ENCODE measurements around the gene EBF3. TPM values are rescaled to one million over a fixed set of nuclear protein-coding genes. Genes with fewer than 3 reads are reported as not detected.

Gene EBF3
- total RNA-seq, 1 donor from 2014 or later, result 544 TPM

DNA sequence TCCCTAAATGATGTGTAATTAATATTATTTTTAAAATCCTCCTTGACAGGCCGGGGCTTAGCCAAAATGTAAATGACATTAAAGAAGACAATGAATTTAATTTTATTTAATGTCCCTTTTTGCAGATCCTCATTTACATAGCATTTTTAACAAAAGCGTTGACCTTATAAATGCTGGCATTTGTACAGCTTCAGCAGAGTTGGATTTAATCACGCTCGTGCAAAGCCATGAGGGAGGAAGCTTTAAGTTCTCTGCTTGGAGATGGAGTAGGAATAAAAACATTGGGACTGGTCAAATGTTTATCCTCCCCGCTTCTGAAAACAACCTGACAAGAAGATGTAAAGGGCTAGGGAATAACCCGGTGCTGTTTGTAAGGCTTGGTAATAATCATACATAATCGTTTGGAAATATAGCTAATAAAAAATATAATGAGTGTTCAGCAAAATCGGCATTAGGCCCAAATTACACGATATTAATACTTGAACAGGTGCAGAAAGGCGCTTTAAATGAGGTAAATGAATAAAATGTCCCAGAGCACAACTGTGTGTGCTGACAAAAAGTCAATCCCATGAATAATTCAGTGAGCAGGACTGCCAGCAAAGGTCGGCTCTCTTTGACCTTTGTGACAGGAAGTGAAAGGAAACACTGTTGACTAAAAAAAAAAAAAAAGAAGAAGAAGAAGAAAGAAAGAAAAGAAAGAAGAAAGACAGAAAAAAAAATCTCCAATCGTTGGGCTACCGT is 11.5 kb downstream of the EBF3 start:
- Mint-ChIP-seq H3K9me3 (ENCODE audit: unreplicated experiment) (peaks cover 32% of the 10 kb centered on the region), H3K27ac (ENCODE audit: unreplicated experiment) (peak overlapping the region; percentile 75), H3K27me3 (ENCODE audit: unreplicated experiment) (peaks cover 24% of the 10 kb centered on the region), H3K4me3 (ENCODE audit: unreplicated experiment) (peak overlapping the region; percentile 82), H3K36me3 (ENCODE audit: unreplicated experiment) (peaks cover 16% of the 10 kb centered on the region), H3K4me1 (ENCODE audit: low read depth, unreplicated experiment) (peaks cover 52% of the 10 kb centered on the region)
- TF ChIP-seq, protein P1, sequence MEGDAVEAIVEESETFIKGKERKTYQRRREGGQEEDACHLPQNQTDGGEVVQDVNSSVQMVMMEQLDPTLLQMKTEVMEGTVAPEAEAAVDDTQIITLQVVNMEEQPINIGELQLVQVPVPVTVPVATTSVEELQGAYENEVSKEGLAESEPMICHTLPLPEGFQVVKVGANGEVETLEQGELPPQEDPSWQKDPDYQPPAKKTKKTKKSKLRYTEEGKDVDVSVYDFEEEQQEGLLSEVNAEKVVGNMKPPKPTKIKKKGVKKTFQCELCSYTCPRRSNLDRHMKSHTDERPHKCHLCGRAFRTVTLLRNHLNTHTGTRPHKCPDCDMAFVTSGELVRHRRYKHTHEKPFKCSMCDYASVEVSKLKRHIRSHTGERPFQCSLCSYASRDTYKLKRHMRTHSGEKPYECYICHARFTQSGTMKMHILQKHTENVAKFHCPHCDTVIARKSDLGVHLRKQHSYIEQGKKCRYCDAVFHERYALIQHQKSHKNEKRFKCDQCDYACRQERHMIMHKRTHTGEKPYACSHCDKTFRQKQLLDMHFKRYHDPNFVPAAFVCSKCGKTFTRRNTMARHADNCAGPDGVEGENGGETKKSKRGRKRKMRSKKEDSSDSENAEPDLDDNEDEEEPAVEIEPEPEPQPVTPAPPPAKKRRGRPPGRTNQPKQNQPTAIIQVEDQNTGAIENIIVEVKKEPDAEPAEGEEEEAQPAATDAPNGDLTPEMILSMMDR (IDR thresholded peaks at IDR 0.05; ENCODE audit: partially characterized antibody, unreplicated experiment), result no peak
- peak; percentile 13 for DNase-seq

DNA sequence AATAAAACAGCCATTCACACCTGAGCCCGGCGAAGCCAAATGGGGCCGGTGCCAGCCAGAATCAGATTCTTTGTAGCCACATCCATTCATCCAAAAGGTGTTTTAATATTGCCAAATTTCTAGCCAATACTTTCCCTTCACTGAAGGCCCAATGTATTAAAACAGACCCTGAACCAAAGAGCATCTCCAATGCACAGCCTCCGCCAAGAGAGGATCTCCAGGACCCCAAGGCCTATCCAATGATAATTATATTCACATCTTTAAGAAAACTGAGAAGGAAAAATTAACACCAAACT is 12.2 kb downstream of the EBF3 start:
- peaks cover 22% of the 10 kb centered on the region for H3K27me3 Mint-ChIP-seq (ENCODE audit: unreplicated experiment)
- peaks cover 16% of the 10 kb centered on the region for H3K36me3 Mint-ChIP-seq (ENCODE audit: unreplicated experiment)
- H3K27ac Mint-ChIP-seq (ENCODE audit: unreplicated experiment), result no peak overlapping the region
- no peak for DNase-seq
- peak overlapping the region; percentile 82 for H3K4me3 Mint-ChIP-seq (ENCODE audit: unreplicated experiment)
- peaks cover 52% of the 10 kb centered on the region for H3K4me1 Mint-ChIP-seq (ENCODE audit: low read depth, unreplicated experiment)
- TF ChIP-seq, protein P1 (IDR thresholded peaks at IDR 0.05; ENCODE audit: partially characterized antibody, unreplicated experiment), result no peak
- H3K9me3 Mint-ChIP-seq (ENCODE audit: unreplicated experiment), result peaks cover 27% of the 10 kb centered on the region

DNA sequence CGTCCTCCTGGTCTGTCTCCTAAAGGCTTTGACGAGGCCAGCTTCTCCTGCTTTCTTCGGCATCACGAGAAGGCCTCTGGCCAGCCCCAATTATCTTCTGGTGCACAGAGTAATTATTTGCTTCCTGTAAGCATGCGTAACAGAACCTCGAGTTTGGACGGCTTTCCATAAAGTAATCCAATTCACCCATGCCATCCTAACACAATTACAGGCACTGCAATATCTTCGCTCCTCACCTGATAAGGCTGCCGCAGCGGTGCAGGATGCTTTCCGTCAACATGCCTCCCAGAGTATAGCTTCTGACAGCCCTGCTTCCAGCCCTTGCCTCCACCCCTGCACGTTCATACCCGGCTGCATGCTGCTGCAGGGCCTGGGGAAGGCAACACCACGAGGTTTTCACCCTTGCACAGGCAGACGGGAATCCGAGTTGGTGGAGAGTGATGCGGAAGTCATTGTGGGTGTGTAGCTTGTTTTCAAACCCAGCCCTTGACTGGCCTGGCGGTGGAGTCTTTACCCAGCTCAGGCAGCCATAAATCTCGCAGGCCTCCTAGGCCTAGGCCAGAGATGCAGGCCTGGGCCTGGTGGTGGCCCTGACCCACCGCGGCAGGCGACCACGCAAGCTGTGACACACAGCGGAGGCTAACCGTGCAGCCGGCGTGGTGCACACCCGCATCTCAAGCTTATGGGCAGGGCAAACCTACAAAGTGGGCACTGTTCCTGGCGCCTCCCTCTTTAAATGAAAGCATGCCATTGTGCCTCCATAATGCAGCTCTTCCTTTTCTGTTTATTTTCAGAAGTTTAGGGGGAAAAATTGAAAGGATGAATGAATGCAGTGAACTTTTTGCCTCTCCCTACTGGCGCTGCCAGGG is 12.7 kb downstream of the EBF3 start:
- peak; percentile 19 for DNase-seq
- Mint-ChIP-seq H3K4me3 (ENCODE audit: unreplicated experiment) (peak overlapping the region; percentile 82), H3K27me3 (ENCODE audit: unreplicated experiment) (peaks cover 19% of the 10 kb centered on the region), H3K27ac (ENCODE audit: unreplicated experiment) (peak overlapping the region; percentile 92), H3K9me3 (ENCODE audit: unreplicated experiment) (peaks cover 21% of the 10 kb centered on the region), H3K36me3 (ENCODE audit: unreplicated experiment) (peaks cover 14% of the 10 kb centered on the region), H3K4me1 (ENCODE audit: low read depth, unreplicated experiment) (peaks cover 57% of the 10 kb centered on the region)
- TF ChIP-seq, protein P1 (IDR thresholded peaks at IDR 0.05; ENCODE audit: partially characterized antibody, unreplicated experiment), result no peak

DNA sequence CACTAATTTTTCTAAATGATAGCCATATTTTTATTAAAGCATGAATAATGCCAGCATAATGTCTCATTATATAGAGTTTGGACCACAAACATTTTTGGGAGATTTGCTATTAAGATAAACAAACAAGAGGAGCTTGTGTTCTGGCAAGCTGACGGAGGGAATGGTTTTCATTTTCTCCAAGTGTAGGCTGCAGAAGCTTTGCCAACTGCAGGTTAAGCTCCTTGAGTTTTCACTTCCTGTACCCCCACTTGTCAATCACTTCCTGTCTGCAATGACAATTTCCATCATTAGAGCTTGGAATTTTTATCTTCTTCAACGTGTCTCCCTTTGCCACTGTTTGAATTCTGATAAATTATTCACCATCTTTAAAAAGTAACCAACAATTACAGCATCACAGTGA is 13.4 kb downstream of the EBF3 start:
- H3K4me3 Mint-ChIP-seq (ENCODE audit: unreplicated experiment), result peak overlapping the region; percentile 82
- peaks cover 64% of the 10 kb centered on the region for H3K4me1 Mint-ChIP-seq (ENCODE audit: low read depth, unreplicated experiment)
- TF ChIP-seq, protein P1 (IDR thresholded peaks at IDR 0.05; ENCODE audit: partially characterized antibody, unreplicated experiment), result no peak
- no peak for DNase-seq
- peaks cover 24% of the 10 kb centered on the region for H3K9me3 Mint-ChIP-seq (ENCODE audit: unreplicated experiment)
- H3K27ac Mint-ChIP-seq (ENCODE audit: unreplicated experiment), result peak overlapping the region; percentile 92
- peaks cover 10% of the 10 kb centered on the region for H3K36me3 Mint-ChIP-seq (ENCODE audit: unreplicated experiment)
- H3K27me3 Mint-ChIP-seq (ENCODE audit: unreplicated experiment), result peaks cover 17% of the 10 kb centered on the region

DNA sequence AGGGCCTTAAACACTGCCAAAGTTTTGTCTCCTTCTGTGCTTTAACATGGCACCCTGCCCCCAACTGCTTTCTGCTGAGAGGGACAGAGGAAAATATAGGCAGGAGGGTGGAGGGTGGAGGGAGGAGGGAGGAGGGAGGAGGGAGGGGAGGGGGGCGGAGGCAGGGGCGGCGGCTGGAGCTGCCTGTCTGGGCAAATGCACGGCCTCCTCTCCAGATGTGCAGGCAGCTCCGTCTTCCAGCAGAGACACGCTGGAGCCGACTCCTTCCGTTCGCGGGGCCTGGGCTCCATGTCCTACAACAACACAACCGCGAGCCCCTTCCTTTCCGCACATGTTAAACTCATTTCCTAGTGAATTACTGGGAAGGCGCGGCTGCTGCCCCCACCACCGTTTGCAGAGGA is 14.2 kb downstream of the EBF3 start:
- H3K4me1 Mint-ChIP-seq (ENCODE audit: low read depth, unreplicated experiment), result peaks cover 68% of the 10 kb centered on the region
- H3K36me3 Mint-ChIP-seq (ENCODE audit: unreplicated experiment), result peaks cover 10% of the 10 kb centered on the region
- peak; percentile 69 for DNase-seq
- peaks cover 27% of the 10 kb centered on the region for H3K9me3 Mint-ChIP-seq (ENCODE audit: unreplicated experiment)
- peak overlapping the region; percentile 49 for H3K27ac Mint-ChIP-seq (ENCODE audit: unreplicated experiment)
- TF ChIP-seq, protein P1 (IDR thresholded peaks at IDR 0.05; ENCODE audit: partially characterized antibody, unreplicated experiment), result no peak
- peak overlapping the region; percentile 82 for H3K4me3 Mint-ChIP-seq (ENCODE audit: unreplicated experiment)
- H3K27me3 Mint-ChIP-seq (ENCODE audit: unreplicated experiment), result peaks cover 18% of the 10 kb centered on the region

All from glutamatergic neuron (in vitro differentiated cells).